H9 (cell line): ENCODE measurements around the gene PCF11. TPM values are rescaled to one million over a fixed set of nuclear protein-coding genes. Genes with fewer than 3 reads are reported as not detected.

ENCODE experiments used
- DNase-seq: peaks from one replicate; pipeline ENCODE4 v3.0.0-alpha.2; 2017
- H2AFZ ChIP-seq: one replicate; pipeline ENCODE4 v1.6.1; 2013; ENCODE audit warnings: mild to moderate bottlenecking, low read length, control low read depth, moderate library complexity
- H2AK5ac ChIP-seq: 2 replicates; pipeline ENCODE4 v1.6.1; 2013; ENCODE audit warnings: low read length, control low read depth, mixed read lengths; ENCODE audit not compliant: insufficient read length
- H2BK120ac ChIP-seq: one replicate; pipeline ENCODE4 v1.6.1; 2013; ENCODE audit warnings: low read depth, mild to moderate bottlenecking, low read length, control low read depth, inconsistent platforms; ENCODE audit not compliant: poor library complexity, severe bottlenecking
- H2BK12ac ChIP-seq: 2 replicates; pipeline ENCODE4 v1.6.1; 2013; ENCODE audit warnings: low read length, control low read depth, mixed read lengths, low read depth; ENCODE audit not compliant: insufficient read length
- H2BK15ac ChIP-seq: 2 replicates; pipeline ENCODE4 v1.6.1; 2013; ENCODE audit warnings: low read depth, low read length, control low read depth
- H2BK20ac ChIP-seq: one replicate; pipeline ENCODE4 v1.6.1; 2013; ENCODE audit warnings: low read depth, mild to moderate bottlenecking, low read length, control low read depth, inconsistent platforms; ENCODE audit not compliant: poor library complexity, severe bottlenecking
- H2BK5ac ChIP-seq: 2 replicates; pipeline ENCODE4 v1.6.1; 2013; ENCODE audit warnings: low read length, control low read depth, mixed read lengths; ENCODE audit not compliant: insufficient read length
- H3K14ac ChIP-seq: 2 replicates; pipeline ENCODE4 v1.6.1; 2013; ENCODE audit warnings: low read length, control low read depth; ENCODE audit not compliant: insufficient read depth
- H3K18ac ChIP-seq: 2 replicates; pipeline ENCODE4 v1.6.1; 2013; ENCODE audit warnings: low read depth, mild to moderate bottlenecking, mixed read lengths, low read length, control low read depth; ENCODE audit not compliant: insufficient read length
- H3K23ac ChIP-seq: 2 replicates; pipeline ENCODE4 v1.6.1; 2013; ENCODE audit warnings: low read length, control low read depth, mixed read lengths, low read depth; ENCODE audit not compliant: insufficient read length
- H3K23me2 ChIP-seq: 2 replicates; pipeline ENCODE4 v1.6.1; 2013; ENCODE audit warnings: low read depth, mild to moderate bottlenecking, mixed read lengths, low read length, control low read depth; ENCODE audit not compliant: insufficient read length, poor library complexity, severe bottlenecking
- H3K27ac ChIP-seq: 2 replicates; pipeline ENCODE4 v1.5.1; 2013; ENCODE audit warnings: low read length, control low read depth, mixed read lengths, low read depth; ENCODE audit not compliant: insufficient read length
- H3K27me3 ChIP-seq: 2 replicates; pipeline ENCODE4 v1.6.1; 2013; ENCODE audit warnings: low read length, control low read depth, inconsistent platforms; ENCODE audit not compliant: insufficient read depth
- H3K4ac ChIP-seq: 2 replicates; pipeline ENCODE4 v1.6.1; 2013; ENCODE audit warnings: low read depth, mild to moderate bottlenecking, control low read depth, inconsistent platforms, low read length, moderate library complexity
- H3K4me1 ChIP-seq: 2 replicates; pipeline ENCODE4 v1.6.1; 2013; ENCODE audit warnings: low read length, control low read depth, inconsistent platforms; ENCODE audit not compliant: insufficient read depth
- H3K4me2 ChIP-seq: 2 replicates; pipeline ENCODE4 v1.6.1; 2013; ENCODE audit warnings: low read length, control low read depth, mixed read lengths; ENCODE audit not compliant: insufficient read length, insufficient read depth
- H3K56ac ChIP-seq: 2 replicates; pipeline ENCODE4 v1.6.1; 2013; ENCODE audit warnings: low read depth, mild to moderate bottlenecking, mixed read lengths, low read length, control low read depth; ENCODE audit not compliant: insufficient read length
- H3K79me1 ChIP-seq: 2 replicates; pipeline ENCODE4 v1.6.1; 2013; ENCODE audit warnings: low read depth, mild to moderate bottlenecking, moderate library complexity, low read length, control low read depth, inconsistent platforms; ENCODE audit not compliant: insufficient read depth, poor library complexity, severe bottlenecking
- H3K79me2 ChIP-seq: 2 replicates; pipeline ENCODE4 v1.6.1; 2013; ENCODE audit warnings: low read length, control low read depth, inconsistent platforms; ENCODE audit not compliant: insufficient read depth
- H3K9ac ChIP-seq: 2 replicates; pipeline ENCODE4 v1.6.1; 2013; ENCODE audit warnings: low read length, control low read depth, mixed read lengths; ENCODE audit not compliant: insufficient read length; ENCODE audit errors: extremely low read depth
- H3K9me3 ChIP-seq: one replicate; pipeline ENCODE4 v1.6.1; 2013; ENCODE audit warnings: low read depth, low read length, inconsistent platforms; ENCODE audit not compliant: control insufficient read depth
- H3T11ph ChIP-seq: one replicate; pipeline ENCODE4 v1.6.1; 2013; ENCODE audit warnings: mild to moderate bottlenecking, low read length, control low read depth, inconsistent platforms
- H4K20me1 ChIP-seq: one replicate; pipeline ENCODE4 v1.6.1; 2013; ENCODE audit not compliant: control insufficient read depth, insufficient read length, insufficient read depth
- H4K5ac ChIP-seq: 2 replicates; pipeline ENCODE4 v1.6.1; 2013; ENCODE audit warnings: low read depth, mild to moderate bottlenecking, mixed read lengths, low read length, control low read depth; ENCODE audit not compliant: insufficient read length
- H4K8ac ChIP-seq: replicated peaks from 2 replicates; pipeline ENCODE4 v1.6.1; 2013; ENCODE audit warnings: low read length, control low read depth, mixed read lengths, low read depth; ENCODE audit not compliant: insufficient read length
- H4K91ac ChIP-seq: 2 replicates; pipeline ENCODE4 v1.6.1; 2013; ENCODE audit warnings: low read depth, mild to moderate bottlenecking, moderate library complexity, mixed read lengths, low read length, control low read depth; ENCODE audit not compliant: insufficient read length
- H3K27ac Mint-ChIP-seq, 3 experiments: 2 replicates in 2 of 3; 3 replicates in 1 of 3; pipeline ENCODE4 v1.8.0; 2020 to 2021; ENCODE audit warnings: mixed read lengths in 3 of 3, mild to moderate bottlenecking in 1 of 3, moderate library complexity in 1 of 3
- H3K27me3 Mint-ChIP-seq: 2 replicates; pipeline ENCODE4 v1.8.0; 2021; ENCODE audit warnings: low read depth, mild to moderate bottlenecking, moderate library complexity, mixed read lengths
- H3K36me3 Mint-ChIP-seq, 3 experiments: 2 replicates in 2 of 3; 3 replicates in 1 of 3; pipeline ENCODE4 v1.8.0; 2020 to 2021; ENCODE audit warnings: low read depth in 3 of 3, mixed read lengths in 3 of 3; ENCODE audit not compliant: insufficient read depth in 1 of 3
- H3K4me1 Mint-ChIP-seq, 2 experiments: 2 replicates each; pipeline ENCODE4 v1.8.0; 2020; ENCODE audit warnings: mixed read lengths in 2 of 2
- H3K4me3 Mint-ChIP-seq, 2 experiments: 2 replicates in 1 of 2; 3 replicates in 1 of 2; pipeline ENCODE4 v1.8.0; 2020 to 2021; ENCODE audit warnings: mild to moderate bottlenecking in 2 of 2, mixed read lengths in 2 of 2, moderate library complexity in 1 of 2
- H3K9me3 Mint-ChIP-seq, 2 experiments: 2 replicates in 1 of 2; 3 replicates in 1 of 2; pipeline ENCODE4 v1.8.0; 2020; ENCODE audit warnings: mild to moderate bottlenecking in 2 of 2, mixed read lengths in 2 of 2, moderate library complexity in 1 of 2
- WGBS: extraction: QIAGEN DNeasy Blood & Tissue Kit; methylation state at CpG from one replicate; pipeline ENCODE4 v1.1.7; 2013; ENCODE audit warnings: missing lambda C conversion rate, low lambda C conversion rate, mixed read lengths; ENCODE audit not compliant: insufficient read length; ENCODE audit errors: extremely low coverage; 5-methylcytosine and 5-hydroxymethylcytosine counted together
- total RNA-seq: library from RNA; stranded (reverse); gene quantifications from 2 replicates; pipeline ENCODE4 v1.2.1, GENCODE V29; 2021
- TF ChIP-seq, protein P1 (sequence below): fragments of 200-600 bp; sonication (generic); conservative IDR thresholded peaks from 3 replicates; pipeline ENCODE4 v1.8.0; 2021; ENCODE audit warnings: antibody characterized with exemption, mild to moderate bottlenecking

Gene PCF11
- total RNA-seq, 1 experiment from 2014 or later = 50.9 TPM

DNA sequence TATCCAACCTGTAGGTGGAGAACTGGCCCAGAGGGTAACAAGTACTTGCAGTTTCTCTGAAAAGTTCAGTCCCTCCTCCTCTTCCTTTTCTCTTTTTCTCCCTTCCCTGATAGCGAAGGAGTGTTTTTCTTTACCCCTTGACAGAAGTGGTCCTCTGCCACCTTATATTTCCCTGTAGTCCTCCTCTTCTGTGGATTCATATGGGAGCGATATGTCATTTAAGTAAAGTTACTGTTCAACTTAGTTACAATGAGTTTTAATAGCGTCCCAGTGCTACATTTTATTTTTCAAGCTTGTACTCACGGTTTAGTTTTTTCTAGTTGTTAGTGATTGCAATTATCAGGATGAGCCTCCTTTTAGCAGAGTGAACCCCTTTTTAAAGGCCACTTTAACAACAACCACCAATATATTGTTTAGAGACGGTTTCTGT, 1.4 kb downstream of the PCF11 start:
- peaks cover 2% of the 10 kb centered on the region; the same call in 1 of the 2 replicates for H3K4me1 ChIP-seq
- H4K20me1 ChIP-seq = no peaks in the 10 kb centered on the region
- no peak overlapping the region for H2BK20ac ChIP-seq
- H4K5ac ChIP-seq = no peak overlapping the region
- H2BK120ac ChIP-seq = no peak overlapping the region
- no peak overlapping the region for H3K27ac ChIP-seq
- no peaks in the 10 kb centered on the region for H3K9me3 ChIP-seq
- no peak overlapping the region for H2BK12ac ChIP-seq
- peak overlapping the region; percentile 33 for H3K4me2 ChIP-seq
- Mint-ChIP-seq H3K27me3 (no peaks in the 10 kb centered on the region), H3K4me3 (peak overlapping the region; percentile 100), H3K9me3 (peaks cover 2 to 5% of the 10 kb centered on the region in 2 experiments; a peak in 4 of 5 replicates), H3K36me3 (peaks cover 23 to 48% (median 33%) of the 10 kb centered on the region in 3 experiments), H3K27ac (peak overlapping the region; percentile 76 to 94 (median 79); a peak in 6 of 7 replicates), H3K4me1 (peaks cover 26 to 27% of the 10 kb centered on the region in 2 experiments)
- TF ChIP-seq, protein P1, sequence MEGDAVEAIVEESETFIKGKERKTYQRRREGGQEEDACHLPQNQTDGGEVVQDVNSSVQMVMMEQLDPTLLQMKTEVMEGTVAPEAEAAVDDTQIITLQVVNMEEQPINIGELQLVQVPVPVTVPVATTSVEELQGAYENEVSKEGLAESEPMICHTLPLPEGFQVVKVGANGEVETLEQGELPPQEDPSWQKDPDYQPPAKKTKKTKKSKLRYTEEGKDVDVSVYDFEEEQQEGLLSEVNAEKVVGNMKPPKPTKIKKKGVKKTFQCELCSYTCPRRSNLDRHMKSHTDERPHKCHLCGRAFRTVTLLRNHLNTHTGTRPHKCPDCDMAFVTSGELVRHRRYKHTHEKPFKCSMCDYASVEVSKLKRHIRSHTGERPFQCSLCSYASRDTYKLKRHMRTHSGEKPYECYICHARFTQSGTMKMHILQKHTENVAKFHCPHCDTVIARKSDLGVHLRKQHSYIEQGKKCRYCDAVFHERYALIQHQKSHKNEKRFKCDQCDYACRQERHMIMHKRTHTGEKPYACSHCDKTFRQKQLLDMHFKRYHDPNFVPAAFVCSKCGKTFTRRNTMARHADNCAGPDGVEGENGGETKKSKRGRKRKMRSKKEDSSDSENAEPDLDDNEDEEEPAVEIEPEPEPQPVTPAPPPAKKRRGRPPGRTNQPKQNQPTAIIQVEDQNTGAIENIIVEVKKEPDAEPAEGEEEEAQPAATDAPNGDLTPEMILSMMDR = no peak; the same call in 2 of the 3 replicates
- H4K8ac ChIP-seq = no peak overlapping the region
- no peaks in the 10 kb centered on the region for H3K79me1 ChIP-seq
- H3K4ac ChIP-seq = no peak overlapping the region
- H3T11ph ChIP-seq = no peak overlapping the region
- H2AFZ ChIP-seq = no peak overlapping the region
- no peak overlapping the region for H3K14ac ChIP-seq
- WGBS = no CpG with 5 or more reads among the region's 5 CpGs
- H3K23me2 ChIP-seq = peaks cover 7% of the 10 kb centered on the region
- no peak overlapping the region for H2BK5ac ChIP-seq
- peaks cover 40% of the 10 kb centered on the region for H3K79me2 ChIP-seq
- no peak overlapping the region for H2AK5ac ChIP-seq
- H3K27me3 ChIP-seq = no peaks in the 10 kb centered on the region
- peak overlapping the region; percentile 90 for H3K9ac ChIP-seq
- no peak overlapping the region for H3K23ac ChIP-seq
- H3K18ac ChIP-seq = no peak overlapping the region
- DNase-seq = no peak
- H4K91ac ChIP-seq = no peak overlapping the region
- H2BK15ac ChIP-seq = no peak overlapping the region
- no peak overlapping the region for H3K56ac ChIP-seq
